Breast epithelium (tissue), 3 donors: ENCODE measurements around the gene BAIAP3.

Experiments
- POLR2A ChIP-seq: fragments of 450-650 bp; IDR thresholded peaks from one replicate; pipeline ENCODE4 v1.6.1; 2016; ENCODE audit warnings: antibody characterized with exemption, mild to moderate bottlenecking, moderate library complexity
- POLR2AphosphoS5 ChIP-seq, 3 donors: sonication (generic); formaldehyde crosslinking; IDR thresholded peaks; one replicate each; pipeline ENCODE4 v1.6.1; 2017; ENCODE audit warnings: antibody characterized with exemption in 3 of 3
- TF ChIP-seq, protein P1 (sequence below), 3 donors: fragments of 450-650 bp; IDR thresholded peaks; one replicate each; pipeline ENCODE4 v1.5.1; 2016 to 2017; ENCODE audit warnings: antibody characterized with exemption in 3 of 3, mild to moderate bottlenecking in 3 of 3, moderate library complexity in 3 of 3

DNA sequence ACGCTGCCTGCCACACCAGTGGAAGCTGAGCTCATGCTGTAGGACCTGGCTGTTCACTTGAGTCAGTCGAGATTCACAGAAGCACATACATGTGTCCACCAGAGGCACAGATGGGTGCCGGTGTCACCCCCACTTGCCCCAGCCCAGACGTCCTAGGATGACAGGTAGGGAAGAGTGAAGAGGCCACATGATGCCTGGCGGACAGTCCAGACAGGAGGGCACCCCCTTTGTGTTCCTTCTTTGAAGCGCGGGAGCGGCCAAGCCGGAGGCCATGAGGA, 15.2 kb upstream of the BAIAP3 start:
- TF ChIP-seq, protein P1, sequence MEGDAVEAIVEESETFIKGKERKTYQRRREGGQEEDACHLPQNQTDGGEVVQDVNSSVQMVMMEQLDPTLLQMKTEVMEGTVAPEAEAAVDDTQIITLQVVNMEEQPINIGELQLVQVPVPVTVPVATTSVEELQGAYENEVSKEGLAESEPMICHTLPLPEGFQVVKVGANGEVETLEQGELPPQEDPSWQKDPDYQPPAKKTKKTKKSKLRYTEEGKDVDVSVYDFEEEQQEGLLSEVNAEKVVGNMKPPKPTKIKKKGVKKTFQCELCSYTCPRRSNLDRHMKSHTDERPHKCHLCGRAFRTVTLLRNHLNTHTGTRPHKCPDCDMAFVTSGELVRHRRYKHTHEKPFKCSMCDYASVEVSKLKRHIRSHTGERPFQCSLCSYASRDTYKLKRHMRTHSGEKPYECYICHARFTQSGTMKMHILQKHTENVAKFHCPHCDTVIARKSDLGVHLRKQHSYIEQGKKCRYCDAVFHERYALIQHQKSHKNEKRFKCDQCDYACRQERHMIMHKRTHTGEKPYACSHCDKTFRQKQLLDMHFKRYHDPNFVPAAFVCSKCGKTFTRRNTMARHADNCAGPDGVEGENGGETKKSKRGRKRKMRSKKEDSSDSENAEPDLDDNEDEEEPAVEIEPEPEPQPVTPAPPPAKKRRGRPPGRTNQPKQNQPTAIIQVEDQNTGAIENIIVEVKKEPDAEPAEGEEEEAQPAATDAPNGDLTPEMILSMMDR (IDR thresholded peaks at IDR 0.05), result no peak
- no peak for TF ChIP-seq POLR2A
- TF ChIP-seq POLR2AphosphoS5 (IDR thresholded peaks at IDR 0.05), result no peak
